ENCODE measurements around the gene MAST2. TPM values are rescaled to one million over a fixed set of nuclear protein-coding genes. Genes with fewer than 3 reads are reported as not detected.

The MAST2 gene
- total RNA-seq, 1 donor from 2014 or later, result 38.1 TPM

GRCh38 chr1:46003315-46003714, 199.9 kb downstream of the MAST2 start:
- Mint-ChIP-seq H3K27me3 (no peaks in the 10 kb centered on the region), H3K4me1 (ENCODE audit: unreplicated experiment) (peaks cover under 1% of the 10 kb centered on the region), H3K36me3 (peaks cover 25% of the 10 kb centered on the region), H3K4me3 (no peak overlapping the region), H3K27ac (no peak overlapping the region), H3K9me3 (no peaks in the 10 kb centered on the region)
- TF ChIP-seq CTCF (conservative IDR thresholded peaks at IDR 0.05), result no peak
- no peak for DNase-seq (ENCODE audit: extremely low spot score, unreplicated experiment)

GRCh38 chr1:46004492-46004891, 201.1 kb downstream of the MAST2 start:
- no peak for TF ChIP-seq CTCF (conservative IDR thresholded peaks at IDR 0.05)
- Mint-ChIP-seq H3K27me3 (no peaks in the 10 kb centered on the region), H3K9me3 (no peaks in the 10 kb centered on the region), H3K4me3 (no peak overlapping the region), H3K36me3 (peaks cover 31% of the 10 kb centered on the region), H3K27ac (no peak overlapping the region), H3K4me1 (ENCODE audit: unreplicated experiment) (no peaks in the 10 kb centered on the region)
- no peak for DNase-seq (ENCODE audit: extremely low spot score, unreplicated experiment)

GRCh38 chr1:46005594-46005993, 202.2 kb downstream of the MAST2 start:
- Mint-ChIP-seq H3K27ac (no peak overlapping the region), H3K27me3 (no peaks in the 10 kb centered on the region), H3K36me3 (peaks cover 35% of the 10 kb centered on the region)

GRCh38 chr1:46008585-46008984, 205.2 kb downstream of the MAST2 start:
- no peak for TF ChIP-seq CTCF (conservative IDR thresholded peaks at IDR 0.05)
- H3K27me3 Mint-ChIP-seq, result no peaks in the 10 kb centered on the region
- no peaks in the 10 kb centered on the region for H3K9me3 Mint-ChIP-seq
- H3K4me3 Mint-ChIP-seq, result no peak overlapping the region
- no peak overlapping the region for H3K27ac Mint-ChIP-seq
- peaks cover 35% of the 10 kb centered on the region for H3K36me3 Mint-ChIP-seq
- no peaks in the 10 kb centered on the region for H3K4me1 Mint-ChIP-seq (ENCODE audit: unreplicated experiment)
- no peak for DNase-seq (ENCODE audit: extremely low spot score, unreplicated experiment)

More at GRCh38 chr1:46005594-46005993, 202.2 kb downstream of the MAST2 start:
- Mint-ChIP-seq H3K4me3 (no peak overlapping the region), H3K4me1 (ENCODE audit: unreplicated experiment) (no peaks in the 10 kb centered on the region), H3K9me3 (no peaks in the 10 kb centered on the region)
- no peak for DNase-seq (ENCODE audit: extremely low spot score, unreplicated experiment)
- TF ChIP-seq CTCF (conservative IDR thresholded peaks at IDR 0.05), result no peak

GRCh38 chr1:46010611-46011010, 207.2 kb downstream of the MAST2 start:
- no peaks in the 10 kb centered on the region for H3K27me3 Mint-ChIP-seq
- no peaks in the 10 kb centered on the region for H3K4me1 Mint-ChIP-seq (ENCODE audit: unreplicated experiment)
- H3K27ac Mint-ChIP-seq, result no peak overlapping the region
- no peak overlapping the region for H3K4me3 Mint-ChIP-seq
- H3K36me3 Mint-ChIP-seq, result peaks cover 35% of the 10 kb centered on the region
- no peaks in the 10 kb centered on the region for H3K9me3 Mint-ChIP-seq
- no peak for DNase-seq (ENCODE audit: extremely low spot score, unreplicated experiment)
- no peak for TF ChIP-seq CTCF (conservative IDR thresholded peaks at IDR 0.05)

- Mint-ChIP-seq H3K9me3 (no peaks in the 10 kb centered on the region), H3K4me3 (no peak overlapping the region), H3K27me3 (no peaks in the 10 kb centered on the region), H3K36me3 (peaks cover 33% of the 10 kb centered on the region), H3K27ac (no peak overlapping the region), H3K4me1 (ENCODE audit: unreplicated experiment) (no peaks in the 10 kb centered on the region)
- no peak for DNase-seq (ENCODE audit: extremely low spot score, unreplicated experiment)
- TF ChIP-seq CTCF (conservative IDR thresholded peaks at IDR 0.05), result no peak
These were observed 207.8 kb downstream of the MAST2 start for GRCh38 chr1:46011121-46011695.
